ENCODE measurements around the gene LBH.

GRCh38 chr2:30231996-30232800 is 864 bp downstream of the LBH start:
- no peak for TF ChIP-seq POLR2A (IDR thresholded peaks at IDR 0.05)
- no peak for TF ChIP-seq CTCF (IDR thresholded peaks at IDR 0.05)

Measured in right lobe of liver (tissue), 4 donors.